Trophoblast cell (in vitro differentiated cells and primary cell): ENCODE data around the gene SP5.
A peak's percentile ranks its signal among the peaks of the same experiment; 100 is the strongest.

Experiments
- DNase-seq, 2 donors: peaks; one replicate each; pipeline ENCODE4 v3.0.0-alpha.2; 2016
- H2AFZ ChIP-seq: 2 replicates; pipeline ENCODE4 v1.6.1; 2013; ENCODE audit warnings: low read length, moderate library complexity, mild to moderate bottlenecking; ENCODE audit not compliant: insufficient read depth, poor library complexity
- H2AK5ac ChIP-seq: 2 replicates; pipeline ENCODE4 v1.6.1; 2013; ENCODE audit warnings: mild to moderate bottlenecking, low read length
- H2BK120ac ChIP-seq: 2 replicates; pipeline ENCODE4 v1.6.1; 2013; ENCODE audit warnings: low read length, mild to moderate bottlenecking, moderate library complexity; ENCODE audit not compliant: insufficient read depth, poor library complexity
- H2BK12ac ChIP-seq: 2 replicates; pipeline ENCODE4 v1.6.1; 2013; ENCODE audit warnings: mild to moderate bottlenecking, low read length, moderate library complexity
- H2BK5ac ChIP-seq: 2 replicates; pipeline ENCODE4 v1.6.1; 2013; ENCODE audit warnings: low read length, low read depth, moderate library complexity, mild to moderate bottlenecking; ENCODE audit not compliant: poor library complexity
- H3K14ac ChIP-seq: 2 replicates; pipeline ENCODE4 v1.6.1; 2013; ENCODE audit warnings: mild to moderate bottlenecking, low read length
- H3K18ac ChIP-seq: 2 replicates; pipeline ENCODE4 v1.6.1; 2013; ENCODE audit warnings: mild to moderate bottlenecking, low read length
- H3K23ac ChIP-seq: 2 replicates; pipeline ENCODE4 v1.6.1; 2013; ENCODE audit warnings: low read length
- H3K27ac ChIP-seq: 2 replicates; pipeline ENCODE4 v1.5.1; 2013; ENCODE audit warnings: low read depth, mild to moderate bottlenecking, inconsistent platforms, low read length, moderate library complexity
- H3K27me3 ChIP-seq: 2 replicates; pipeline ENCODE4 v1.6.1; 2013; ENCODE audit warnings: inconsistent platforms, mild to moderate bottlenecking, low read length, moderate library complexity; ENCODE audit not compliant: insufficient read depth
- H3K36me3 ChIP-seq, 2 experiments: 1 replicate in 1 of 2; 2 replicates in 1 of 2; pipeline ENCODE4 v1.6.1; 2013; ENCODE audit warnings: low read length in 2 of 2, mild to moderate bottlenecking in 2 of 2, moderate library complexity in 1 of 2; ENCODE audit not compliant: insufficient read depth in 2 of 2, control insufficient read depth in 1 of 2
- H3K4ac ChIP-seq: 2 replicates; pipeline ENCODE4 v1.6.1; 2013; ENCODE audit warnings: low read depth, mild to moderate bottlenecking, low read length, moderate library complexity
- H3K4me1 ChIP-seq, 2 experiments: 1 replicate in 1 of 2; 2 replicates in 1 of 2; pipeline ENCODE4 v1.6.1; 2013; ENCODE audit warnings: low read length in 2 of 2, mild to moderate bottlenecking in 2 of 2, moderate library complexity in 1 of 2; ENCODE audit not compliant: insufficient read depth in 2 of 2, control insufficient read depth in 1 of 2
- H3K4me2 ChIP-seq: 2 replicates; pipeline ENCODE4 v1.6.1; 2013; ENCODE audit warnings: inconsistent platforms, mild to moderate bottlenecking, low read length, moderate library complexity
- H3K4me3 ChIP-seq: 2 replicates; pipeline ENCODE4 v1.5.1; 2013; ENCODE audit warnings: mild to moderate bottlenecking, low read depth, low read length, inconsistent platforms
- H3K79me1 ChIP-seq: one replicate; pipeline ENCODE4 v1.6.1; 2013; ENCODE audit warnings: low read length
- H3K79me2 ChIP-seq: 2 replicates; pipeline ENCODE4 v1.6.1; 2013; ENCODE audit warnings: low read length, mild to moderate bottlenecking; ENCODE audit not compliant: control insufficient read depth, insufficient read depth, poor library complexity
- H3K9ac ChIP-seq: 2 replicates; pipeline ENCODE4 v1.6.1; 2013; ENCODE audit warnings: mild to moderate bottlenecking, low read length
- H3K9me3 ChIP-seq: 2 replicates; pipeline ENCODE4 v1.6.1; 2013; ENCODE audit warnings: low read depth, mild to moderate bottlenecking, control low read depth, inconsistent platforms, low read length; ENCODE audit not compliant: insufficient read depth
- H4K12ac ChIP-seq: 2 replicates; pipeline ENCODE4 v1.6.1; 2013; ENCODE audit warnings: low read depth, mild to moderate bottlenecking, low read length, moderate library complexity
- H4K8ac ChIP-seq: 2 replicates; pipeline ENCODE4 v1.6.1; 2013; ENCODE audit warnings: low read depth, mild to moderate bottlenecking, low read length, moderate library complexity
- H4K91ac ChIP-seq: one replicate; pipeline ENCODE4 v1.6.1; 2013; ENCODE audit warnings: low read depth, mild to moderate bottlenecking, low read length, moderate library complexity
- WGBS: extraction: QIAGEN DNeasy Blood & Tissue Kit; methylation state at CpG from one replicate; pipeline ENCODE4 v1.1.7; 2013; ENCODE audit warnings: missing lambda C conversion rate; ENCODE audit not compliant: insufficient read length, insufficient coverage; ENCODE audit errors: extremely low coverage; 5-methylcytosine and 5-hydroxymethylcytosine counted together

SP5 gene

DNA sequence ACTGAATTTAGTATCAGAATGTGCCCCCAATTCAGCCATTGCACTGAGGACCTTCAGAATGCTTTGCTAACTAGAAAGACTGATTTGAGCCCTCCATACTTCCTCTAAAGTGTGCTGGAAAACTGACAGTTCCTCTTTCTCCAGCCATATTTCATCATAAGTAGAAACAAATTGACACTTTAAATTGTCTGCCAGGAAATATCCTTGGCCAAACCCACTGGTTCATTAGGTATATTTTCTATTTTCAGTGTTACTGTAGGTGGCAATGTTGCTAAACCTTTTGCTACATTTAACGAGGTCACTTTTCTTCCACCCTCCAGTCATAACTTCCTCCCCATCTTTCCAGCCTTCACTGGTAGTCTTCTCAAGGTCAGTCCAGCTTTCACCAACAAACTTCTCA lies 21.5 kb downstream of the SP5 start:
- Histone ChIP-seq H3K4me1 (peaks cover 3 to 4% of the 10 kb centered on the region in 2 experiments), H3K4me3 (no peak overlapping the region), H3K79me2 (no peaks in the 10 kb centered on the region), H3K27me3 (no peaks in the 10 kb centered on the region), H3K18ac (no peak overlapping the region), H2BK12ac (no peak overlapping the region), H3K79me1 (no peaks in the 10 kb centered on the region), H4K8ac (no peak overlapping the region), H2BK5ac (no peak overlapping the region), H3K23ac (no peak overlapping the region), H3K9ac (no peak overlapping the region), H2AFZ (no peak overlapping the region), H3K27ac (no peak overlapping the region), H3K4me2 (no peak overlapping the region), H3K14ac (no peak overlapping the region), H4K12ac (no peak overlapping the region), H3K4ac (no peak overlapping the region), H3K9me3 (no peaks in the 10 kb centered on the region), H3K36me3 (no peaks in the 10 kb centered on the region), H2BK120ac (no peak overlapping the region), H2AK5ac (no peak overlapping the region), H4K91ac (no peak overlapping the region)
- no peak for DNase-seq
- WGBS = no CpG with 5 or more reads among the region's 1 CpG

DNA sequence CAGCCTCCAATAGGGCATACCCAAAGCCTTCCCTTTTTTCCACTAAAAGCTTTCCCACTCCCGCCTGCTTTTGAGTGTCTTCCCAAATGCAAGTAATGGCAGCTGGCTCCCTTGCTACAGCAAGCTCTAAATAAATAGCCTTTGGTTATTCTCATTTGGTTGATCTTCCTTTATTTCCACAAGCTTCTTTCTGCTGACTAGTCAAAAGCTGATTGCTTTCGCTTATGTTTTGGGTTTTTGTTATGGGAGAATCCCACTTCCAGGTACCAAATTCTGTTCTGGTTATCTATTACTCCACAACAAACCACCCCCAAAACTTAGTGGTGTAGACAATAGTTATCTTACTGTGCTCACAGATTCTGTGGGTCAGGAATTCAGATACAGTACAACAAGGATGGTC lies 22.3 kb downstream of the SP5 start:
- Histone ChIP-seq H4K12ac (no peak overlapping the region), H3K23ac (no peak overlapping the region), H3K27ac (no peak overlapping the region), H3K36me3 (no peaks in the 10 kb centered on the region), H3K9ac (no peak overlapping the region), H2BK12ac (no peak overlapping the region), H4K8ac (no peak overlapping the region), H2BK120ac (no peak overlapping the region), H3K4me1 (peaks cover 3 to 4% of the 10 kb centered on the region in 2 experiments), H3K27me3 (no peaks in the 10 kb centered on the region), H3K4me3 (no peak overlapping the region), H3K4me2 (no peak overlapping the region), H2AFZ (no peak overlapping the region), H3K79me1 (no peaks in the 10 kb centered on the region), H2BK5ac (no peak overlapping the region), H2AK5ac (no peak overlapping the region), H4K91ac (no peak overlapping the region), H3K18ac (no peak overlapping the region), H3K14ac (no peak overlapping the region), H3K9me3 (no peaks in the 10 kb centered on the region), H3K4ac (no peak overlapping the region), H3K79me2 (no peaks in the 10 kb centered on the region)
- DNase-seq = no peak
- no CpG with 5 or more reads among the region's 2 CpGs for WGBS

DNA sequence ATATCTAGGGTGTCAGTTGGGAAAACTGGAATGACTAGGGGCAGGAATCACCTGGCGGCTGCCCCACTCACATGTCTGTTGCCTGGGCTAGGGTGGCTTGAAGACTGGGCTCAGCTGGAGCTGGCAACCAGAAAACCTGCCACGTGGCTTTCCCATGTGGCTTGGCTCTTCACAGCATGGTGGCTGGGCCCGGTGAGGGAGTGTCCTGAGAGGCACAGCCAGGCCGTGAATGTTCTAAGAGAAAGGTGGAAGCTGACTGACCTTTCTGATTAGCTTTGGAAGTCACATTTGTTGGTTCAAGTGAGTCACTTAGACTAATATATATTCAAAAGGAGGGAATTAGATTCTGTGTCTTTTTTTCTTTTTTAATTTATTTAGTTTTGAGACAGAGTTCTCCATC lies 22.7 kb downstream of the SP5 start:
- Histone ChIP-seq H2AK5ac (no peak overlapping the region), H3K27ac (no peak overlapping the region), H3K14ac (no peak overlapping the region), H3K27me3 (no peaks in the 10 kb centered on the region), H2AFZ (no peak overlapping the region), H2BK12ac (no peak overlapping the region), H3K18ac (no peak overlapping the region), H3K79me2 (no peaks in the 10 kb centered on the region), H3K4me3 (no peak overlapping the region), H2BK5ac (no peak overlapping the region), H2BK120ac (no peak overlapping the region), H3K4me1 (peaks cover 3 to 4% of the 10 kb centered on the region in 2 experiments), H3K4ac (no peak overlapping the region), H4K12ac (no peak overlapping the region), H3K36me3 (no peaks in the 10 kb centered on the region), H3K9me3 (no peaks in the 10 kb centered on the region), H3K4me2 (no peak overlapping the region), H4K8ac (no peak overlapping the region), H3K23ac (no peak overlapping the region), H3K9ac (no peak overlapping the region), H3K79me1 (no peaks in the 10 kb centered on the region), H4K91ac (no peak overlapping the region)
- DNase-seq = no peak
- WGBS = no CpG with 5 or more reads among the region's 4 CpGs

DNA sequence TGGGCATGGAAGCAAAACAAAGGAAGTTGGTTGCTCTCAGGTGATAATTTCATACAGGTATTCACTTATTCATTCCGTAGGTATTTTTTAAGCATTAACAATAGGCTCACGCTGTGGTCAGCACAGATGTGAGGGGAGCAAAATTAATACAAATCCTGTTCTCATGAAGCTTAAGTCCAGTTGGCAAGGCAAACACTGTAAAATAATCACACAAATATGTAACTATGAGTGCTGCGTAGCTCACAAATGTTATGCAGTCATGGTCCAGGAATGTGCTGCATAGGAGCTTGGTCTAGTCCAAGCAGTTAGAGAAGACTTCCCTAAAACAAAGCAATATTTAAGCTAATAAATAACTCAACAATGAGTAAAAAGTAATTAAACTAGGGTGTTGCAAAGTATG lies 23.9 kb downstream of the SP5 start:
- no peak overlapping the region for H4K8ac ChIP-seq
- H3K4ac ChIP-seq = no peak overlapping the region
- DNase-seq = peak; percentile 72 to 93
- no peak overlapping the region for H2BK12ac ChIP-seq
- no peak overlapping the region for H3K9ac ChIP-seq
- H4K12ac ChIP-seq = no peak overlapping the region
- H3K4me2 ChIP-seq = no peak overlapping the region
- H3K9me3 ChIP-seq = no peaks in the 10 kb centered on the region
- H3K79me2 ChIP-seq = no peaks in the 10 kb centered on the region
- no peak overlapping the region for H2BK5ac ChIP-seq
- no peak overlapping the region for H3K23ac ChIP-seq
- H3K14ac ChIP-seq = no peak overlapping the region
- no peak overlapping the region for H3K18ac ChIP-seq
- no peak overlapping the region for H4K91ac ChIP-seq
- no peak overlapping the region for H3K27ac ChIP-seq
- H2AK5ac ChIP-seq = no peak overlapping the region
- WGBS = no CpG with 5 or more reads among the region's 3 CpGs
- no peaks in the 10 kb centered on the region for H3K79me1 ChIP-seq
- H3K27me3 ChIP-seq = no peaks in the 10 kb centered on the region
- H3K36me3 ChIP-seq = no peaks in the 10 kb centered on the region
- no peak overlapping the region for H3K4me3 ChIP-seq
- no peak overlapping the region for H2AFZ ChIP-seq
- H3K4me1 ChIP-seq = peaks cover 3 to 4% of the 10 kb centered on the region in 2 experiments
- H2BK120ac ChIP-seq = no peak overlapping the region
